HepG2 (cell line): ENCODE data around the gene DOCK11. TPM values are rescaled to one million over a fixed set of nuclear protein-coding genes. Genes with fewer than 3 reads are reported as not detected.

Experiments
- ATF1 ChIP-seq: IDR thresholded peaks from 2 replicates; pipeline ENCODE4 v1.6.1; 2016; ENCODE audit warnings: mild to moderate bottlenecking, control low read depth
- BRD4 ChIP-seq: sonication (generic); formaldehyde crosslinking; IDR thresholded peaks from 2 replicates; pipeline ENCODE4 v1.4.0; 2020; ENCODE audit warnings: missing genetic modification reagents
- HDAC2 ChIP-seq: sonication (generic); formaldehyde crosslinking; IDR thresholded peaks from 2 replicates; pipeline ENCODE4 v1.4.0; 2020; ENCODE audit warnings: missing genetic modification reagents
- HOXA3 ChIP-seq: sonication (generic); formaldehyde crosslinking; IDR thresholded peaks from 2 replicates; pipeline ENCODE4 v1.5.0; 2020; ENCODE audit warnings: missing genetic modification reagents
- ISL2 ChIP-seq: sonication (generic); formaldehyde crosslinking; IDR thresholded peaks from 2 replicates; pipeline ENCODE4 v1.5.0; 2020; ENCODE audit warnings: missing genetic modification reagents
- NBN ChIP-seq: fragments of 450-650 bp; conservative IDR thresholded peaks from 2 replicates; pipeline ENCODE4 v1.6.1; 2017
- PHF8 ChIP-seq: sonication (generic); formaldehyde crosslinking; IDR thresholded peaks from 2 replicates; pipeline ENCODE4 v1.5.0; 2020; ENCODE audit warnings: missing genetic modification reagents
- POLR2A ChIP-seq, 2 experiments: IDR thresholded peaks; 2 replicates each; pipeline ENCODE4 v1.6.1; 2011; ENCODE audit warnings: low read depth in 2 of 2, low read length in 2 of 2, mild to moderate bottlenecking in 1 of 2, moderate library complexity in 1 of 2; ENCODE audit not compliant: insufficient read depth in 1 of 2
- RAD21 ChIP-seq: fragments of 450-650 bp; formaldehyde crosslinking; IDR thresholded peaks from 2 replicates; pipeline ENCODE4 v1.5.0; 2020; ENCODE audit warnings: mild to moderate bottlenecking
- SALL1 ChIP-seq: sonication (generic); formaldehyde crosslinking; IDR thresholded peaks from 2 replicates; pipeline ENCODE4 v1.8.0; 2022; ENCODE audit warnings: mild to moderate bottlenecking, missing genetic modification reagents
- SNAI1 ChIP-seq: sonication (generic); formaldehyde crosslinking; IDR thresholded peaks from 2 replicates; pipeline ENCODE4 v1.5.0; 2020; ENCODE audit warnings: mild to moderate bottlenecking, missing genetic modification reagents, borderline replicate concordance
- SOX6 ChIP-seq, 2 experiments: fragments of 450-650 bp in 1 of 2; sonication (generic) in 1 of 2; formaldehyde crosslinking in 1 of 2; IDR thresholded peaks; 2 replicates each; pipeline versions ENCODE4 v1.4.0 to v1.6.1; 2017 to 2020; ENCODE audit warnings: antibody characterized with exemption in 1 of 2, mild to moderate bottlenecking in 1 of 2, missing genetic modification reagents in 1 of 2
- TBX2 ChIP-seq: sonication (generic); formaldehyde crosslinking; IDR thresholded peaks from 2 replicates; pipeline ENCODE4 v1.5.0; 2020; ENCODE audit warnings: missing genetic modification reagents, mild to moderate bottlenecking, borderline replicate concordance
- TEAD3 ChIP-seq: optimal IDR thresholded peaks from 2 replicates; pipeline ENCODE3; 2016; ENCODE audit warnings: borderline replicate concordance
- TOPORS ChIP-seq: sonication (generic); formaldehyde crosslinking; IDR thresholded peaks from 2 replicates; pipeline ENCODE4 v1.8.0; 2023; ENCODE audit warnings: mild to moderate bottlenecking, missing genetic modification reagents
- ZFP37 ChIP-seq: sonication (generic); formaldehyde crosslinking; IDR thresholded peaks from 2 replicates; pipeline ENCODE4 v1.4.0; 2020; ENCODE audit warnings: missing genetic modification reagents, borderline replicate concordance
- ZMYM2 ChIP-seq: sonication (generic); formaldehyde crosslinking; IDR thresholded peaks from 2 replicates; pipeline ENCODE4 v1.8.0; 2022; ENCODE audit warnings: mild to moderate bottlenecking, missing genetic modification reagents
- ZNF10 ChIP-seq: sonication (generic); formaldehyde crosslinking; IDR thresholded peaks from 2 replicates; pipeline ENCODE4 v1.4.0; 2020; ENCODE audit warnings: mild to moderate bottlenecking, low read depth, missing genetic modification reagents, borderline replicate concordance
- ZNF616 ChIP-seq: sonication (generic); formaldehyde crosslinking; IDR thresholded peaks from 2 replicates; pipeline ENCODE4 v1.5.0; 2020; ENCODE audit warnings: low read depth, mild to moderate bottlenecking, missing genetic modification reagents
- ZSCAN20 ChIP-seq: sonication (generic); formaldehyde crosslinking; IDR thresholded peaks from 2 replicates; pipeline ENCODE4 v1.4.0; 2020; ENCODE audit warnings: missing genetic modification reagents, mild to moderate bottlenecking, borderline replicate concordance
- polyA plus RNA-seq, 8 experiments: library from polyadenylated mRNA; depleted of rRNA in 3 of 8; stranded (reverse) in 7 of 8; unstranded in 1 of 8; fragments of >200 nt; fragmentation: Illumina TruSeq in 4 of 8; extraction: Trizol in 4 of 8; gene quantifications; 2 replicates each; pipeline versions ENCODE4 v1.2.1 to v1.2.3, GENCODE V29; 2011 to 2016; ENCODE audit warnings: low read depth in 4 of 8, missing spikeins in 1 of 8, mixed read lengths in 1 of 8; ENCODE audit not compliant: insufficient read depth in 1 of 8
- total RNA-seq, 5 experiments: library from RNA; depleted of rRNA; stranded (reverse); fragments of >200 nt; fragmentation: Illumina TruSeq; extraction: Trizol; gene quantifications; 2 replicates each; pipeline ENCODE4 v1.2.3, GENCODE V29; 2016; ENCODE audit warnings: low read depth in 1 of 5
- TF ChIP-seq, protein P1 (sequence below), 2 experiments: fragments of 450-650 bp in 1 of 2; sonication (generic) in 1 of 2; formaldehyde crosslinking; IDR thresholded peaks; 2 replicates each; pipeline versions ENCODE4 v1.5.0 to v1.8.0; 2020 to 2022; ENCODE audit warnings: mild to moderate bottlenecking in 1 of 2, missing genetic modification reagents in 1 of 2
- TF ChIP-seq, protein P2 (sequence below): sonication (generic); formaldehyde crosslinking; IDR thresholded peaks from 2 replicates; pipeline ENCODE4 v1.5.0; 2020; ENCODE audit warnings: missing genetic modification reagents
- TF ChIP-seq, protein P3 (sequence below): IDR thresholded peaks from 2 replicates; pipeline ENCODE4 v1.6.1; 2016; ENCODE audit warnings: low read depth, borderline replicate concordance
- TF ChIP-seq, protein P4 (sequence below): sonication (generic); formaldehyde crosslinking; IDR thresholded peaks from 2 replicates; pipeline ENCODE4 v1.4.0; 2020; ENCODE audit warnings: low read depth, missing genetic modification reagents

Gene DOCK11
- total and polyA plus RNA-seq, 2 of the 13 experiments (the other 11 are each of a cell fraction or from before 2014, with no cell fraction given), result 0.02 to 0.12 TPM

DNA sequence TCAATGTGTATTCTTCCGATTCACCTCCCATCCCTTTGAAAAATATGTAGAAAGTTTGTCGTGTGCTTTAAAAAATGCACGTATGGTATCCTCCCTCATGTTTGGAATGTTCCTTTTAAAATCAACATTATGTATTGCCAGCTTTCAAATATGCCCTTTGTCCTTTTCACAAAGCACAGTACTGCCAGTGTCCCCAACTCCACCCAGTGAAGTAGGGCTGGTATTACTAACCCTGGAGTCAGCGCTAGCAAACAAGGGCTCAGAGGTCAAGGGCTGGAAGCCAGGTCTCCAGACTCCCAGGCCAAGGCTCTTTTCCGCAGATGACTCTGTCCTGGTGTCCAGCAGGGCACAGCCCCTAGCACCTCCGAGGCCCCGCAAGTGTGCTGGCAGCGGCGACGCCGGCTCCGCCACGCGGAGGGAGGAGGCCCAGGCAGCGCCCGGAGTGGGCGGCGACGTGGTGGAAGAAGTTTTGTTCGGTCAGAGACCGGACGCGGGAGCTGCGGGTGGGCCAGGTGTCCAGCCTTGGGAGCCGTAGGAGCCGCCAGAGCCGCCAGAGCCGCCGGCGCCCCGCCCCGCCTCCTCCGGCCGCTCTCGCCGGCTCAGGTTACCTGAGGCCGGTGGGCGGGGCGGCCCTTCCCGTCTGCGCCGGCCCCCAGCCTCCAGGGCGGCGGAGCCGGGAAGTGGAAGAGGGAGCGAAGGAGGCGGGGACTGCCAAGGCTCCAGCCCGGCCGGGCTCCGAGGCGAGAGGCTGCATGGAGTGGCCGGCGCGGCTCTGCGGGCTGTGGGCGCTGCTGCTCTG, 231.5 kb downstream of the DOCK11 start, which contains the start of gene IL13RA1 (continued):
- TF ChIP-seq HDAC2 (CRISPR knock-in tag), result peak; percentile 64; the same call in 1 of the 2 replicates
- TF ChIP-seq ISL2 (CRISPR knock-in tag), result 0 out of 2 replicates have a peak, but pooled peaks have one; percentile 30
- peak; percentile 78 for TF ChIP-seq TEAD3 (CRISPR knock-in tag)
- TF ChIP-seq ZNF10, result no peak
- no peak for TF ChIP-seq SOX6 (IDR thresholded peaks at IDR 0.05)
- peak; percentile 85 for TF ChIP-seq SOX6 (CRISPR knock-in tag; IDR thresholded peaks at IDR 0.05)
- TF ChIP-seq TBX2 (CRISPR knock-in tag), result peak; percentile 40; the same call in 1 of the 2 replicates
- TF ChIP-seq ZFP37, result no peak
- TF ChIP-seq POLR2A (IDR thresholded peaks at IDR 0.05; ENCODE audit: insufficient read depth in 1 of 2, low read depth in 2 of 2, low read length in 2 of 2), result peak; percentile 51 to 80
- TF ChIP-seq BRD4 (CRISPR knock-in tag), result no peak
- no peak for TF ChIP-seq TOPORS
- TF ChIP-seq HOXA3, result peak; percentile 40; the same call in 1 of the 2 replicates
- peak; percentile 97 for TF ChIP-seq SALL1 (CRISPR knock-in tag)
- TF ChIP-seq, protein P1, sequence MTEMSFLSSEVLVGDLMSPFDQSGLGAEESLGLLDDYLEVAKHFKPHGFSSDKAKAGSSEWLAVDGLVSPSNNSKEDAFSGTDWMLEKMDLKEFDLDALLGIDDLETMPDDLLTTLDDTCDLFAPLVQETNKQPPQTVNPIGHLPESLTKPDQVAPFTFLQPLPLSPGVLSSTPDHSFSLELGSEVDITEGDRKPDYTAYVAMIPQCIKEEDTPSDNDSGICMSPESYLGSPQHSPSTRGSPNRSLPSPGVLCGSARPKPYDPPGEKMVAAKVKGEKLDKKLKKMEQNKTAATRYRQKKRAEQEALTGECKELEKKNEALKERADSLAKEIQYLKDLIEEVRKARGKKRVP (CRISPR knock-in tag; IDR thresholded peaks at IDR 0.05), result peak in 1 of 2 experiments; percentile 54; a peak in 2 of 4 replicates
- TF ChIP-seq PHF8 (CRISPR knock-in tag), result peak; percentile 75
- 0 out of 2 replicates have a peak, but pooled peaks have one; percentile 58 for TF ChIP-seq ZMYM2 (CRISPR knock-in tag)
- TF ChIP-seq ZSCAN20 (CRISPR knock-in tag), result no peak
- TF ChIP-seq, protein P2, sequence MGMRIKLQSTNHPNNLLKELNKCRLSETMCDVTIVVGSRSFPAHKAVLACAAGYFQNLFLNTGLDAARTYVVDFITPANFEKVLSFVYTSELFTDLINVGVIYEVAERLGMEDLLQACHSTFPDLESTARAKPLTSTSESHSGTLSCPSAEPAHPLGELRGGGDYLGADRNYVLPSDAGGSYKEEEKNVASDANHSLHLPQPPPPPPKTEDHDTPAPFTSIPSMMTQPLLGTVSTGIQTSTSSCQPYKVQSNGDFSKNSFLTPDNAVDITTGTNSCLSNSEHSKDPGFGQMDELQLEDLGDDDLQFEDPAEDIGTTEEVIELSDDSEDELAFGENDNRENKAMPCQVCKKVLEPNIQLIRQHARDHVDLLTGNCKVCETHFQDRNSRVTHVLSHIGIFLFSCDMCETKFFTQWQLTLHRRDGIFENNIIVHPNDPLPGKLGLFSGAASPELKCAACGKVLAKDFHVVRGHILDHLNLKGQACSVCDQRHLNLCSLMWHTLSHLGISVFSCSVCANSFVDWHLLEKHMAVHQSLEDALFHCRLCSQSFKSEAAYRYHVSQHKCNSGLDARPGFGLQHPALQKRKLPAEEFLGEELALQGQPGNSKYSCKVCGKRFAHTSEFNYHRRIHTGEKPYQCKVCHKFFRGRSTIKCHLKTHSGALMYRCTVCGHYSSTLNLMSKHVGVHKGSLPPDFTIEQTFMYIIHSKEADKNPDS, result peak; percentile 53; the same call in 1 of the 2 replicates
- peak; percentile 31; the same call in 1 of the 2 replicates for TF ChIP-seq RAD21
- TF ChIP-seq, protein P3, sequence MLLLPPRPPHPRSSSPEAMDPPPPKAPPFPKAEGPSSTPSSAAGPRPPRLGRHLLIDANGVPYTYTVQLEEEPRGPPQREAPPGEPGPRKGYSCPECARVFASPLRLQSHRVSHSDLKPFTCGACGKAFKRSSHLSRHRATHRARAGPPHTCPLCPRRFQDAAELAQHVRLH (CRISPR knock-in tag), result peak; percentile 38; the same call in 1 of the 2 replicates
- TF ChIP-seq, protein P4, sequence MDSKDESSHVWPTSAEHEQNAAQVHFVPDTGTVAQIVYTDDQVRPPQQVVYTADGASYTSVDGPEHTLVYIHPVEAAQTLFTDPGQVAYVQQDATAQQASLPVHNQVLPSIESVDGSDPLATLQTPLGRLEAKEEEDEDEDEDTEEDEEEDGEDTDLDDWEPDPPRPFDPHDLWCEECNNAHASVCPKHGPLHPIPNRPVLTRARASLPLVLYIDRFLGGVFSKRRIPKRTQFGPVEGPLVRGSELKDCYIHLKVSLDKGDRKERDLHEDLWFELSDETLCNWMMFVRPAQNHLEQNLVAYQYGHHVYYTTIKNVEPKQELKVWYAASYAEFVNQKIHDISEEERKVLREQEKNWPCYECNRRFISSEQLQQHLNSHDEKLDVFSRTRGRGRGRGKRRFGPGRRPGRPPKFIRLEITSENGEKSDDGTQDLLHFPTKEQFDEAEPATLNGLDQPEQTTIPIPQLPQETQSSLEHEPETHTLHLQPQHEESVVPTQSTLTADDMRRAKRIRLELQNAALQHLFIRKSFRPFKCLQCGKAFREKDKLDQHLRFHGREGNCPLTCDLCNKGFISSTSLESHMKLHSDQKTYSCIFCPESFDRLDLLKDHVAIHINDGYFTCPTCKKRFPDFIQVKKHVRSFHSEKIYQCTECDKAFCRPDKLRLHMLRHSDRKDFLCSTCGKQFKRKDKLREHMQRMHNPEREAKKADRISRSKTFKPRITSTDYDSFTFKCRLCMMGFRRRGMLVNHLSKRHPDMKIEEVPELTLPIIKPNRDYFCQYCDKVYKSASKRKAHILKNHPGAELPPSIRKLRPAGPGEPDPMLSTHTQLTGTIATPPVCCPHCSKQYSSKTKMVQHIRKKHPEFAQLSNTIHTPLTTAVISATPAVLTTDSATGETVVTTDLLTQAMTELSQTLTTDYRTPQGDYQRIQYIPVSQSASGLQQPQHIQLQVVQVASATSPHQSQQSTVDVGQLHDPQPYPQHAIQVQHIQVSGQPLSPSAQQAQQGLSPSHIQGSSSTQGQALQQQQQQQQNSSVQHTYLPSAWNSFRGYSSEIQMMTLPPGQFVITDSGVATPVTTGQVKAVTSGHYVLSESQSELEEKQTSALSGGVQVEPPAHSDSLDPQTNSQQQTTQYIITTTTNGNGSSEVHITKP (CRISPR knock-in tag), result peak; percentile 73; the same call in 1 of the 2 replicates
- TF ChIP-seq ATF1 (CRISPR knock-in tag), result no peak
- TF ChIP-seq NBN, result no peak
- no peak for TF ChIP-seq SNAI1 (CRISPR knock-in tag)
- TF ChIP-seq ZNF616 (CRISPR knock-in tag), result 0 out of 2 replicates have a peak, but pooled peaks have one; percentile 46
